Fibroblast of skin of abdomen (primary cell): ENCODE measurements around the gene GLIS1. TPM values are rescaled to one million over a fixed set of nuclear protein-coding genes. Genes with fewer than 3 reads are reported as not detected.
"Not testable (repeated sequence)": the region's sequence is repeated elsewhere in the genome, so short reads cannot be mapped to it uniquely, and the experiment has no call there.

Source experiments
- DNase-seq: peaks from one replicate; pipeline ENCODE4 v3.0.0-alpha.2; 2013
- polyA plus RNA-seq, 2 experiments: library from polyadenylated mRNA; unstranded; fragments of 120-200 nt; gene quantifications; one replicate each; pipeline ENCODE4 v1.2.1, GENCODE V29; 2013; ENCODE audit not compliant: insufficient read length in 2 of 2

The GLIS1 gene
- polyA plus RNA-seq (2013, experiment 1 of 2; ENCODE audit: insufficient read length): 9.0 TPM
- 9.5 TPM for polyA plus RNA-seq (2013, experiment 2 of 2; ENCODE audit: insufficient read length)

DNA sequence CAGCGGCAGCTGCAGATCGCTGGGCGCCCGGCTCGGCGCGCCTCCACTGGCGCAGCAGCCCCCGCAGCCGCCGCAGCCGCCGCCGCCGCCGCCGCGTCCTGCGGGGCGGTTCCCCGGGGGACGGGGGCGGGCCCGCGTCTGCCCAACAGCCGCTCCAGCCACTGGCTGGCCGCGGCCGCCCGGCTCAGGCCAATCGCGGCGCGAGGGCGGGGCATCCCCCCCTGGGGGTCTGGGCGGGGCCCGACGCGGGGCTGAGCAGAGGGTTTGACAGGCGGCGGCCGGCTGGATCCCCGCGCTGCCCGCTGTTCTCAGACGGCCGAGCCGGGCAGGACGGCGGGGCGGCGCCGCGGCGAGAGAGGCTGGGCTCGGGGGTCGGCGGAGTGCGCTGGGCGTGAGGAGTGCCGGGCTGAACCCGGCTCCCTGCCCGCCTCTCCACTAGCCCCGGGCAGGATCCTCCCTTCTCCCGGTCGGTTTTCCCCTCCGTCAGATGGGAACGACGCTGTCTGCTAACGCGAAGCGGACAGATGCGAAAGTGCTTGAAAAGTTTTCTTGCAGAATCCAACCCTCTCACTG is at the start of gene GLIS1:
Gene GLIS1, minus strand, starts transcription at position 56 of the 573 bp plus-strand sequence. CDS start 1,100 bp downstream, outside the sequence.
- DNase-seq: peak; percentile 93

DNA sequence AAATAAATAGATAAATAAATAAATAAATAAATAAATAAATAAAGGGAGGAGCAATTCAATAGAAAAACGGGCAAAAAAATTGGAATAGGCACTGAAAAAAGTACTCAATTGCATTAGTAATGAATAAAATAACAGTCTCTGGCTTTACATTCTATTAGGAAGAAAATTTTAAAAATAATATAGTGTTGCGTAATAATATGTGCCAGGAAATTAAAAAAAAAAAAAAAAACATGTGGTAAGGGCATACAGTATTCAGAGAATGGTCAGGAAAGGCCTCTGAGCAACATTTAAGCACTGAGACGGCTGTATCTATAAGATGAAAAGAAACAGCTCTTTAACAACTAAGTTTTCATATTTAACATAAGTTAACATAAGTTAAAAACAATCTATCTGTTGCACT is 48.7 kb upstream of the GLIS1 start:
- DNase-seq: no peak

DNA sequence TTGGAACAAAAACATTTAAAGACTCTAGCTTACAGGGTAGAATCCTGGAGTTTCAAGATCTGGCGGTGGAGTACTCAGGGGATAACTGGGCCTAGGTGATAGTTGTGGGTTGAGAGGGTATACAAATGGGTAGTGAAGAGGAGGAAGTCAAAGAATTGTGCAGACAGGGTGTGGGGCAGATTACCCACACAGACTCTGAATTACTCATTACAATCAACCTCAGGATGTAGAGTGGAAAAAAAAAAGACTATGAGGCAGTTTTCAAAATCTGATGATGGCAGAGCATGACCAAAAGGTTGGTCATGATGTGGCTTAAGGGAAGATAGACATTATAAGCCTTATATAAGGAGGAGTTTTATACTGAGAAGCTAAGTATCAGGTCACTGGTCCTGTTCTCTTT is 44.1 kb upstream of the GLIS1 start:
- peak; percentile 50 for DNase-seq

DNA sequence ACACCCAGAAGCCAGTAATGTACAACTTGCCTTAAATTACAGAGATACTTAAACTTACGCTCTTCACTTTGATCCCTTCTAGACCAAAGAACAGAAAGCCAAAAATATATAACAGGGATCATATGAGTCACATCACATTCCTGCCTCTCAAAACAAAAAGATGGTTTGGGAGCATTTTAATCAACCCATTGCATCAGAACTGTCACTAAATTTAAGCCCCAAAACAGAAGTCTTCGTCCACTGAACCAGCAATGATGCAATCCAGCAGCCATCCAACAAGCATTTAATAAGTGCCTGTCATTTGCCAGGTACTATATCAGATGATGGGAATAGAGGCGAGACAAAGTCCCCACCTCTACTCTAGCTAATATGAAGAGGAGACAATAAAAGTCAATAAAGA is 42.7 kb upstream of the GLIS1 start:
- peak; percentile 88 for DNase-seq

GRCh38 chr1:53777272-53777671 is 38.3 kb upstream of the GLIS1 start:
- no peak for DNase-seq

DNA sequence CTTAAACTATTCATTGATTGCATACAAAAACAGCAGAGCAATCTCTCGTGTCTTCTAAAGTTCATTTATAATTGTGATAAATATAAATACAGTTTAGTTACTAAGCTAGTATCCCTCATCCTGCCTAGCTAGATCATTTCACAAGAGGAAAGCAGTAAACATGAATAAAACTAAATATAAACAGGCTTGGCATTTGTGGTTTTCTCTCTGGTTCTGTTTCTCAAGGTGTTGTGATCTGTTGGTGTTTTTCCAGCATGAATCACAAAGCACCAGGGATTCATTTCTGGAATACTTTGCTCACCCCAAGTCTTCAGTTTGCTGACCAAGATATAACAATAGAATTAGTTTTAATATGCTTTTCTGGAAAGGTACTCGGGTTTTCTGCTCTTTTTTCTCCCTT is 32.7 kb upstream of the GLIS1 start:
- peak; percentile 71 for DNase-seq

- DNase-seq: peak; percentile 73
Observed at GRCh38 chr1:53769780-53770179, 30.8 kb upstream of the GLIS1 start.

DNA sequence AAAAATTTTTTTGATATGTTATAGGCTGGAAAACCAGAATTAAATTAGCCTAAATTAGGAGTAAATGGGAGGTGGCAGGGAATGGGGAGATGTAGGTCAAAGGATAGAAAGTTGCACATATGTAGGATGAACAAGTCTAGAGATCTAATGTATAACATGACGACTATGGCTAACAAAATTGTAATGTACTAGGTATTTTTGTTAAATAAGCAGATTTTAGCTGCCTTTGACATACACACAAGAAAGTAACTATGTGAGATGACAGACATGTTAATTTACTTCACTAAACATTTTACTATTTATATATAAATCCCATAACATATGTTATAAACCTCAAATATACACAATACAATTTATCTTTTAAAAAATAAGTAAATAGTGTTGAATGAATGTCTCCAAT is 30.2 kb upstream of the GLIS1 start:
- no peak for DNase-seq

- DNase-seq: peak; percentile 66
Observed at GRCh38 chr1:53766831-53767405, 28.0 kb upstream of the GLIS1 start.

- no peak for DNase-seq
Observed at GRCh38 chr1:53766194-53766742, 27.3 kb upstream of the GLIS1 start.

- peak; percentile 62 for DNase-seq
Observed at GRCh38 chr1:53765657-53766056, 26.7 kb upstream of the GLIS1 start.

GRCh38 chr1:53763911-53764310 is 24.9 kb upstream of the GLIS1 start:
- no peak for DNase-seq

GRCh38 chr1:53763461-53763860 is 24.5 kb upstream of the GLIS1 start:
- no peak for DNase-seq

DNA sequence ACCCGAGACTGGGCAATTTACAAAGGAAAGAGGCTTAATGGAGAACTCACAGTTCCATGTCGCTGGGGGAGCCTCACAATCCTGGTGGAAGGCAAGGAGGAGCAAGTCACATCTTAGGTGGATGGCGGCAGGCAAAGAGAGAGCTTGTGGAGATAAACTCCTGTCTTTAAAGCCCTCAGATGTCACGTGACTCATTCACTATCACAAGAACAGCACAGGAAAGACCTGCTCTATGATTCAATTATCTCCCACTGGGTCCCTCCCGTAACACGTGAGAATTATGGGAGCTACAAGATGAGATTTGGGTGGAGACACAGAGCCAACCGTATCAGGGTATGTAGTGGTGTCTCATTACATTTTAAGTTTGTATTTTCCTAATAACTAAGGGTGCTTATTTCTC is 21.5 kb upstream of the GLIS1 start:
- DNase-seq: not testable (repeated sequence)

GRCh38 chr1:53755874-53756273 is 16.9 kb upstream of the GLIS1 start:
- no peak for DNase-seq

GRCh38 chr1:53754484-53755312 is 15.7 kb upstream of the GLIS1 start:
- DNase-seq: peak; percentile 71

GRCh38 chr1:53752281-53752680 is 13.3 kb upstream of the GLIS1 start:
- DNase-seq: no peak

- DNase-seq: no peak
Observed at GRCh38 chr1:53747841-53748240, 8.9 kb upstream of the GLIS1 start.

GRCh38 chr1:53740621-53741105 is 1.7 kb upstream of the GLIS1 start:
- peak; percentile 89 for DNase-seq

DNA sequence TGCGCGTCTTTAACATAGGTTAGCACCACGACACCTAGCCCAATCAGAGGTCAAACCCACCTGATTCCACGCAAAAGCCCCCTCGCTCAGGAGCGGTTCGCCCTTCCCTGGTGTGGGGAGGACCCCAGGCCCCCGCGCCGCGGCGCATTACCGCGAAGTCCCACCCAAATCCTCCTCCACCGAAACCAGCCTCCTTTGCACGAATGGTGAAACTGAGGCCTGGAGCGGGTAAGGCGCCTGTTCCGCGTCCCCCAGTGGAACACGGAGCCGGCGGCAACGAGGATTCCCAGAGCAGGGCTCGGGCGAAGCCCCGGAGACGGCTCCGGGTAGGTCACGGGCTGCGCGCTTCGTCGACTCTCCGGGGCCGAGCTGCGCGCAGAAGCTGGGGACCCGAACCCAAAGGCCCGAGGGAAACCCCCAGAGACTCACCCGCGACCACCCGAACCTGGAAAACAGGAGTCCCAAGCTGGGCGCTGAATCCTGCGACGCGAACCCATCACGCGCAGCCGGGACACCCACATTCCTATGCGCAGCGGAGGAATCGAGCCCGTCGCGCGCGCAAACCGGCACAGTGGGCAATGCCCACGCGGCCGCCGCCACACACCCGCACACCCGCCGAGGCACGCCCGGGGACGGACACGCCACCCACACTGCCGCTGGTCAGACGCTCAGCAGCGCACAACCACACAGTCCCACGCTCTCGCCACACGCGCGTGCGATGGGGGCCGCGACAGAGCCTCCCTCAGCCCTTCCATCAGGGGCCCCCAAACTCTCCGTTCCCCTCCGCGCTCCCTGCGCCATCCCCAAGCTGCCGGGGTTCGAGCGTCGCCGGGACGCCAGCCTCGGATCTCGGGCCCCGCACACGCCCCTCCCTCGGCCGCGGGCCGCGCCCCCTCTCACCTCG is 507 bp downstream of the GLIS1 start:
- DNase-seq: no peak

DNA sequence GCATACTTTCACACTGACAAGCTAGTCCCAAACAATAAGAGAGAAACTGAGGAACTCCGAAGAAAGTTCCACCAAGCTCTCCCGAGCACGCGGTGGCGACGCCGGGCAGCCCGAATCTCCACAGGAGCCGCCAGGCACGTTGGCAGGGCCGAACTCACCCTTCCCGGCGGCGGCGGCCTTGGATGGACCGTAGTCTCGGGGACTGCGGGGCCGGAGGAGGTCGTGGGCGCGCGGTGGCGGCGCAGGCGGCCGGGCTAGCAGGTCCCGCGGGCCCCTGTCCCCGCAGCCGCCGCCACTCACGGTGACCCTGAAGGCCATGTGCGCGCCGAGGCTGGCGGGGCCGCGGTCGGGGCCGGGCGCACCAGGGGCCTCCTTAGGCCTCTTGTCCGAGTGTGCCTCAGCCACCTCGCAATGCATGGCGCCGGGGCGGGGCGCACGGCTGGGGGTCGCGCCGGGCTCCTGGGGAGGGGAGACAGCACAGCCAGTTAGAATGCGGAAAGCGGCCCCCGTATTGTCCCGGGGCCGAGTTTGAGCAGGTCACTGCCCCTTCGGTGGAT is 1.2 kb downstream of the GLIS1 start:
- DNase-seq: peak; percentile 21

GRCh38 chr1:53736290-53736689 is 2.7 kb downstream of the GLIS1 start:
- DNase-seq: peak; percentile 75
